Measurements from ENCODE around the gene HOXA7. TPM values are rescaled to one million over a fixed set of nuclear protein-coding genes. Genes with fewer than 3 reads are reported as not detected.

Gene HOXA7
- total RNA-seq, 1 experiment from 2014 or later = 0.56 TPM

- no peak for TF ChIP-seq CTCF (conservative IDR thresholded peaks at IDR 0.05; ENCODE audit: low read depth, low read length)
- TF ChIP-seq EZH2 (IDR thresholded peaks at IDR 0.05; ENCODE audit: borderline replicate concordance, low read depth, low read length, poor library complexity, severe bottlenecking) = no peak
- intact Hi-C loops (cut with micrococcal nuclease; ENCODE audit: unreplicated experiment) = no loop called here
- no peaks in the 10 kb centered on the region for H3K4me1 ChIP-seq (ENCODE audit: insufficient read depth, low read length, poor library complexity, severe bottlenecking)
- ChIA-PET CTCF (no interaction called here), POLR2A (ENCODE audit: low non-redundant PET) (no interaction called here)
- no peak overlapping the region for H3K27ac ChIP-seq (ENCODE audit: low read depth, low read length, poor library complexity, severe bottlenecking)
- DNase-seq (ENCODE audit: low spot score) = no peak
- no TSS peak for BruUV-seq (replicated peaks)
- H3K36me3 ChIP-seq (ENCODE audit: insufficient read depth, low read length, poor library complexity, severe bottlenecking) = no peaks in the 10 kb centered on the region
- peaks cover 100% of the 10 kb centered on the region for H3K27me3 ChIP-seq (replicated peaks; ENCODE audit: insufficient read depth, low read depth, low read length, poor library complexity)
- H3K9me3 ChIP-seq (ENCODE audit: low read depth, low read length, poor library complexity, severe bottlenecking) = no peaks in the 10 kb centered on the region
- H3K4me3 ChIP-seq (ENCODE audit: low read depth, low read length, poor library complexity, severe bottlenecking) = peak overlapping the region; percentile 38
Measured at GRCh38 chr7:27131390-27131819, 25.1 kb downstream of the HOXA7 start.

- Histone ChIP-seq H3K36me3 (ENCODE audit: insufficient read depth, low read length, poor library complexity, severe bottlenecking) (no peaks in the 10 kb centered on the region), H3K4me3 (ENCODE audit: low read depth, low read length, poor library complexity, severe bottlenecking) (peak within 1 kb of the TSS; percentile 38), H3K4me1 (ENCODE audit: insufficient read depth, low read length, poor library complexity, severe bottlenecking) (no peaks in the 10 kb centered on the region), H3K27ac (ENCODE audit: low read depth, low read length, poor library complexity, severe bottlenecking) (no peak within 1 kb of the TSS), H3K9me3 (ENCODE audit: low read depth, low read length, poor library complexity, severe bottlenecking) (no peaks in the 10 kb centered on the region), H3K27me3 (replicated peaks; ENCODE audit: insufficient read depth, low read depth, low read length, poor library complexity) (peaks cover 100% of the 10 kb centered on the region)
- BruUV-seq (replicated peaks) = no TSS peak
- DNase-seq (ENCODE audit: low spot score) = peak; percentile 58
- no peak for TF ChIP-seq EZH2 (IDR thresholded peaks at IDR 0.05; ENCODE audit: borderline replicate concordance, low read depth, low read length, poor library complexity, severe bottlenecking)
- intact Hi-C loops (cut with micrococcal nuclease; ENCODE audit: unreplicated experiment) = no loop called here
- ChIA-PET CTCF (no interaction called here), POLR2A (ENCODE audit: low non-redundant PET) (no interaction called here)
Measured at GRCh38 chr7:27130540-27131389, 25.7 kb downstream of the HOXA7 start, which contains the start of gene HOXA4. TSS of gene HOXA4 (minus strand) at chr7:27130757. CDS start at chr7:27130733, 24 bp downstream.

- H3K27ac ChIP-seq (ENCODE audit: low read depth, low read length, poor library complexity, severe bottlenecking) = no peak overlapping the region
- ChIA-PET CTCF (no interaction called here), POLR2A (ENCODE audit: low non-redundant PET) (no interaction called here)
- intact Hi-C loops (cut with micrococcal nuclease; ENCODE audit: unreplicated experiment) = no loop called here
- H3K9me3 ChIP-seq (ENCODE audit: low read depth, low read length, poor library complexity, severe bottlenecking) = no peaks in the 10 kb centered on the region
- H3K36me3 ChIP-seq (ENCODE audit: insufficient read depth, low read length, poor library complexity, severe bottlenecking) = no peaks in the 10 kb centered on the region
- BruUV-seq (replicated peaks) = no TSS peak
- no peak for DNase-seq (ENCODE audit: low spot score)
- TF ChIP-seq CTCF (conservative IDR thresholded peaks at IDR 0.05; ENCODE audit: low read depth, low read length) = no peak
- peak; percentile 53 for TF ChIP-seq EZH2 (IDR thresholded peaks at IDR 0.05; ENCODE audit: borderline replicate concordance, low read depth, low read length, poor library complexity, severe bottlenecking)
- H3K27me3 ChIP-seq (replicated peaks; ENCODE audit: insufficient read depth, low read depth, low read length, poor library complexity) = peaks cover 100% of the 10 kb centered on the region
- H3K4me3 ChIP-seq (ENCODE audit: low read depth, low read length, poor library complexity, severe bottlenecking) = peak overlapping the region; percentile 6
- no peaks in the 10 kb centered on the region for H3K4me1 ChIP-seq (ENCODE audit: insufficient read depth, low read length, poor library complexity, severe bottlenecking)
Measured at GRCh38 chr7:27129729-27130539, 26.5 kb downstream of the HOXA7 start.

Measured in A673 (cell line).